ENCODE measurements around the gene FCGR3A. TPM values are rescaled to one million over a fixed set of nuclear protein-coding genes. Genes with fewer than 3 reads are reported as not detected.

FCGR3A gene
- polyA plus RNA-seq, 1 of the 3 experiments (the other 2 are of a cell fraction) = not detected

GRCh38 chr1:161531986-161532643, 17.5 kb downstream of the FCGR3A start:
- H2AFZ ChIP-seq (ENCODE audit: low read depth) = peak overlapping the region; percentile 89
- H3K4me3 ChIP-seq (ENCODE audit: low read depth in 2 of 2, low read length in 1 of 2) = peak overlapping the region; percentile 66 to 75; a peak in 2 of 4 replicates
- H3K4me1 ChIP-seq (ENCODE audit: control insufficient read depth in 1 of 2, insufficient read depth in 2 of 2, low read depth in 1 of 2, low read length in 1 of 2) = peaks cover 5 to 7% of the 10 kb centered on the region in 2 experiments; a peak in 2 of 4 replicates
- peak overlapping the region; percentile 78 for H3K4me2 ChIP-seq
- no peaks in the 10 kb centered on the region for H3K9me2 ChIP-seq
- CTCF ChIA-PET = interaction anchor here (0.6 to 1.5 kb wide), 3 partner anchors 27 to 287 kb away, joined by 3 to 4 read pairs (median 3); partner anchors contain the start of gene FCGR2A
- no peaks in the 10 kb centered on the region for H3K9me3 ChIP-seq
- no peak for DNase-seq
- no peaks in the 10 kb centered on the region for H3K79me2 ChIP-seq (ENCODE audit: insufficient read depth)
- peaks cover 7% of the 10 kb centered on the region; the same call in 1 of the 2 replicates for H3K27me3 ChIP-seq (ENCODE audit: insufficient read depth)
- 41% methylated on average over 22 of the region's 22 CpGs for WGBS (ENCODE audit: low lambda C conversion rate)
- no peaks in the 10 kb centered on the region for H3K36me3 ChIP-seq (replicated peaks in 1 of 2; ENCODE audit: control insufficient read depth in 1 of 2, insufficient read depth in 2 of 2, low read length in 1 of 2)
- POLR2A ChIA-PET = no interaction called here
- no peaks in the 10 kb centered on the region for H4K20me1 ChIP-seq (ENCODE audit: insufficient read depth)
- H3K9ac ChIP-seq = no peak overlapping the region
- H3F3A ChIP-seq (replicated peaks; ENCODE audit: insufficient read depth) = peaks cover 9% of the 10 kb centered on the region
- H3K27ac ChIP-seq (ENCODE audit: low read depth in 2 of 2, low read length in 1 of 2) = no peak overlapping the region; a peak in 1 of 4 replicates
- no peak for TF ChIP-seq MXI1 (IDR thresholded peaks at IDR 0.05; ENCODE audit: low read depth, low read length)
- TF ChIP-seq RFX5 (IDR thresholded peaks at IDR 0.05; ENCODE audit: low read length) = no peak
- no peak for TF ChIP-seq CTCF (IDR thresholded peaks at IDR 0.05)
- TF ChIP-seq, protein P1, sequence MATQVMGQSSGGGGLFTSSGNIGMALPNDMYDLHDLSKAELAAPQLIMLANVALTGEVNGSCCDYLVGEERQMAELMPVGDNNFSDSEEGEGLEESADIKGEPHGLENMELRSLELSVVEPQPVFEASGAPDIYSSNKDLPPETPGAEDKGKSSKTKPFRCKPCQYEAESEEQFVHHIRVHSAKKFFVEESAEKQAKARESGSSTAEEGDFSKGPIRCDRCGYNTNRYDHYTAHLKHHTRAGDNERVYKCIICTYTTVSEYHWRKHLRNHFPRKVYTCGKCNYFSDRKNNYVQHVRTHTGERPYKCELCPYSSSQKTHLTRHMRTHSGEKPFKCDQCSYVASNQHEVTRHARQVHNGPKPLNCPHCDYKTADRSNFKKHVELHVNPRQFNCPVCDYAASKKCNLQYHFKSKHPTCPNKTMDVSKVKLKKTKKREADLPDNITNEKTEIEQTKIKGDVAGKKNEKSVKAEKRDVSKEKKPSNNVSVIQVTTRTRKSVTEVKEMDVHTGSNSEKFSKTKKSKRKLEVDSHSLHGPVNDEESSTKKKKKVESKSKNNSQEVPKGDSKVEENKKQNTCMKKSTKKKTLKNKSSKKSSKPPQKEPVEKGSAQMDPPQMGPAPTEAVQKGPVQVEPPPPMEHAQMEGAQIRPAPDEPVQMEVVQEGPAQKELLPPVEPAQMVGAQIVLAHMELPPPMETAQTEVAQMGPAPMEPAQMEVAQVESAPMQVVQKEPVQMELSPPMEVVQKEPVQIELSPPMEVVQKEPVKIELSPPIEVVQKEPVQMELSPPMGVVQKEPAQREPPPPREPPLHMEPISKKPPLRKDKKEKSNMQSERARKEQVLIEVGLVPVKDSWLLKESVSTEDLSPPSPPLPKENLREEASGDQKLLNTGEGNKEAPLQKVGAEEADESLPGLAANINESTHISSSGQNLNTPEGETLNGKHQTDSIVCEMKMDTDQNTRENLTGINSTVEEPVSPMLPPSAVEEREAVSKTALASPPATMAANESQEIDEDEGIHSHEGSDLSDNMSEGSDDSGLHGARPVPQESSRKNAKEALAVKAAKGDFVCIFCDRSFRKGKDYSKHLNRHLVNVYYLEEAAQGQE (IDR thresholded peaks at IDR 0.05; ENCODE audit: low read depth, low read length) = no peak
- TF ChIP-seq PBX3 (IDR thresholded peaks at IDR 0.05) = no peak
- no peak for TF ChIP-seq EP300 (IDR thresholded peaks at IDR 0.05; ENCODE audit: borderline replicate concordance in 1 of 2, low read depth in 1 of 2, low read length in 1 of 2)
- TF ChIP-seq FOSL2 (IDR thresholded peaks at IDR 0.05; ENCODE audit: borderline replicate concordance, low read depth) = no peak

All from SK-N-SH (cell line).